ENCODE results near the gene LGR6. TPM values are rescaled to one million over a fixed set of nuclear protein-coding genes. Genes with fewer than 3 reads are reported as not detected.

The LGR6 gene
- total RNA-seq, 6 donors from 2014 or later: 0.46 to 5.2 (median 1.1) TPM

DNA sequence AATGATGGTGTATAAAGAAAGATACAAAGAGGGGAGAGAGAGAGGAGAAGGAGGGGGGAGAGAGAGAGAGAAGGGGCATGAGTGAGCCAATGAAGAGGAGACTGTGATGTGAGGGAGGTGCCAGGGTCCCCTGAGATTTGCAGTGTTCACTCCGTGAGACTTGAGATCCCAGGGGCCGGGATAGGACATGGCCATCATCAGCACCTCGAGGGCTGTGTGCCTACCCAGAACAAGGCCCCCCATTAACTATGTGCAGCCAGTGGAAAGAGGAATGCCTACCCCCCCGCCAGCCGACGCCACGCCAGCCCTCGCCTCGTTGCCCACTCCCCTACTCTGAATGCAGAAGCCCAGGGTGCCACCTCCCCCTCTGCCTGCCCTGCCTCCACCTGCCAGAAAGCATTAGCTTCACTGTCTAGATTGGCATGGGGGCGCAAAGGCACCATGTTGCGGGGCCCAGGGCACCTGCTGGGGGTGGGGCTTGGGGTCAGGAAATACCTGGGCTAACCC is 14.8 kb downstream of the LGR6 start:
- TF ChIP-seq POLR2AphosphoS5 (IDR thresholded peaks at IDR 0.05) (no peak), EP300 (IDR thresholded peaks at IDR 0.05) (no peak), POLR2A (IDR thresholded peaks at IDR 0.05) (no peak)
- WGBS, 2 donors: 72 to 75% methylated on average over 3 to 11 of the region's 11 CpGs
- Histone ChIP-seq H3K36me3 (no peaks in the 10 kb centered on the region), H3K27ac (no peak overlapping the region), H3K9me3 (no peaks in the 10 kb centered on the region), H3K27me3 (no peaks in the 10 kb centered on the region), H3K4me3 (no peak overlapping the region), H3K4me1 (peaks cover 0 to 3% (median 0%) of the 10 kb centered on the region in 4 donors)
- DNase-seq (peak in 1 of 2 donors; percentile 54), ATAC-seq (ENCODE audit: low FRiP score in 2 of 2) (no peak)

- Histone ChIP-seq H3K9me3 (no peaks in the 10 kb centered on the region), H3K4me3 (no peak overlapping the region), H3K27ac (no peak overlapping the region), H3K27me3 (peaks cover 0 to 6% (median 3%) of the 10 kb centered on the region in 4 donors), H3K4me1 (peaks cover 5 to 12% (median 11%) of the 10 kb centered on the region in 4 donors), H3K36me3 (no peaks in the 10 kb centered on the region)
- no peak for ATAC-seq (ENCODE audit: low FRiP score in 2 of 2)
- TF ChIP-seq CTCF (IDR thresholded peaks at IDR 0.05): no peak
- TF ChIP-seq POLR2AphosphoS5 (IDR thresholded peaks at IDR 0.05): no peak
- no peak for TF ChIP-seq EP300 (IDR thresholded peaks at IDR 0.05)
- no peak for TF ChIP-seq POLR2A (IDR thresholded peaks at IDR 0.05)
- WGBS, 2 donors: 30 to 44% methylated on average over 6 of the region's 6 CpGs
- DNase-seq: no peak
Measured at GRCh38 chr1:202210385-202210784, 16.8 kb downstream of the LGR6 start.

GRCh38 chr1:202210969-202211368 is 17.4 kb downstream of the LGR6 start:
- peaks cover 5 to 12% (median 11%) of the 10 kb centered on the region in 4 donors for H3K4me1 ChIP-seq
- WGBS, 2 donors: 86 to 95% methylated on average over 1 of the region's 1 CpG
- H3K27ac ChIP-seq: no peak overlapping the region
- peaks cover 0 to 6% (median 3%) of the 10 kb centered on the region in 4 donors for H3K27me3 ChIP-seq
- H3K4me3 ChIP-seq: no peak overlapping the region
- H3K9me3 ChIP-seq: no peaks in the 10 kb centered on the region
- ATAC-seq (ENCODE audit: low FRiP score in 2 of 2) (no peak), DNase-seq (no peak)
- TF ChIP-seq EP300 (IDR thresholded peaks at IDR 0.05) (no peak), POLR2AphosphoS5 (IDR thresholded peaks at IDR 0.05) (no peak), CTCF (IDR thresholded peaks at IDR 0.05) (no peak), POLR2A (IDR thresholded peaks at IDR 0.05) (no peak)
- no peaks in the 10 kb centered on the region for H3K36me3 ChIP-seq

DNA sequence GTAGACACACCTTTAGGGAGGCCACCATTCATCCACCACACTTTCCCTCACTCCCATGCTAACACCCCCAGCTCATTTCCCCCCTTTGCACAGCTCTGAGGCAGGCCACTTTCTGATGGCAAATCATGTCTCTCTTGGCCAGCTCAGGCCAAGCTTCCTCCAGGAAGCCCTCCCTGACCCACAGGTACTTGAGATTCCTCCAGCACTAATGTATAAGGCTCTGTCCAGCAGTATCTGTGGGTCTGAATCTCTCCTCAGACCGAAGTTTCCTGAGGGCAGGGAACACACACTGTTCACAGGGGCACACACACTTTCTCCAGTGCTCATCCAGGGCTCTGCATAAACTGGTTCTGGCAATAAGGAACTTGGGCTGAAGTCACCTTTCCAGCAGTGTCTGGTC is 19.2 kb downstream of the LGR6 start:
- DNase-seq: no peak
- no peaks in the 10 kb centered on the region for H3K9me3 ChIP-seq
- WGBS, 2 donors: 80 to 83% methylated on average over 1 of the region's 1 CpG
- no peak for ATAC-seq (ENCODE audit: low FRiP score in 2 of 2)
- H3K36me3 ChIP-seq: no peaks in the 10 kb centered on the region
- H3K27ac ChIP-seq: no peak overlapping the region
- TF ChIP-seq EP300 (IDR thresholded peaks at IDR 0.05): no peak
- no peak for TF ChIP-seq POLR2AphosphoS5 (IDR thresholded peaks at IDR 0.05)
- TF ChIP-seq POLR2A (IDR thresholded peaks at IDR 0.05): no peak
- no peak for TF ChIP-seq CTCF (IDR thresholded peaks at IDR 0.05)
- peaks cover 0 to 6% (median 3%) of the 10 kb centered on the region in 4 donors for H3K27me3 ChIP-seq
- no peak overlapping the region for H3K4me3 ChIP-seq
- H3K4me1 ChIP-seq: peaks cover 5 to 16% (median 10%) of the 10 kb centered on the region in 4 donors

DNA sequence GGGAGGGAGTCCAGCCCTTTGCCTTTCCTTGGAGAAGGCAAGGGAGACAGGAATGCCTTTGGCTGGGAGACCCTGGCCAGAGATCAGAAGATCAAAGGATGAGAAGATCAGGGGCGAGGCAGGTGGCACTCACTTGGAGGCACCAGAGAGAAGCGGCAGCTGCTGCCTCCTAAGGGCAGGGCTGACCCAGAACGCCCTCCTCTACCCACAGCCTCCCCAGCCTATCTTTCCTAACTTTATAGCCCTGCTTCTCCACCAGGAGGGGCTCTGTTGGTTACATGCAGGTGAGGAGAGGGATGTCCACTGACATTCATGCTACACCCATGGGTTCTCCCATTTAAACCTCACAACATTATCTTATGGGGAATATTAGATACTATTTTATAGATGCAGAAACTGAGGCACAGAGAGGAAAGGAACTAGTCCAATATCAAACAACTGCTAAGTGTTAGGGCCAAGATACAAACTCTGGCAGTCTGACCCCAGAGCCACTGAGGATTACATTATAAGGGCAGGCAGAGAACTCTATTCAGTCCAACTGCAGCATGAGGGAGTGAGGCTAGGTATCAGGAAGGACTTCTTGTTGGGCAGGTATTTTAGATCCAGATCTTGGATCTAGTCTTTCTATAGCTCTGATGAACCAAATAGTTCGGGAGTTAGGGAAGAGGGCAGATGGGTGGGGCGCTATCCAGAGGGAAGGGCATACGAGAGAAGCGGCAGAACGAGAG is 19.9 kb downstream of the LGR6 start:
- no peak for ATAC-seq (ENCODE audit: low FRiP score in 2 of 2)
- peaks cover 0 to 6% (median 3%) of the 10 kb centered on the region in 4 donors for H3K27me3 ChIP-seq

More for the DNA sequence above, 19.9 kb downstream of the LGR6 start:
- 38 to 40% methylated on average over 8 of the region's 8 CpGs for WGBS, 2 donors
- no peaks in the 10 kb centered on the region for H3K36me3 ChIP-seq
- peak overlapping the region in 3 of 4 donors; percentile 36 to 47 (median 44) for H3K4me3 ChIP-seq
- no peaks in the 10 kb centered on the region for H3K9me3 ChIP-seq
- peaks cover 5 to 16% (median 10%) of the 10 kb centered on the region in 4 donors for H3K4me1 ChIP-seq
- TF ChIP-seq EP300 (IDR thresholded peaks at IDR 0.05) (no peak), POLR2A (IDR thresholded peaks at IDR 0.05) (no peak), POLR2AphosphoS5 (IDR thresholded peaks at IDR 0.05) (no peak), CTCF (IDR thresholded peaks at IDR 0.05) (no peak)
- no peak overlapping the region for H3K27ac ChIP-seq
- DNase-seq: no peak

Data from upper lobe of left lung (tissue), 6 donors.